RWPE1 (cell line): ENCODE results near the gene NR3C1.

Experiments used
- CTCF ChIA-PET: fragments of 350-600 bp; sonication (Branson Sonifier 250); formaldehyde crosslinking; extraction: SDS; loops from one replicate; lab custom pipeline; 2021; lab: Yijun Ruan, JAX
- POLR2A ChIA-PET: fragments of 400-600 bp; formaldehyde crosslinking; extraction: SDS; loops from one replicate; lab custom pipeline; 2020; ENCODE audit warnings: antibody characterized with exemption; ENCODE audit not compliant: low non-redundant PET; lab: Yijun Ruan, JAX
- DNase-seq: peaks from one replicate; pipeline ENCODE4 v3.0.0; 2012; ENCODE audit warnings: low spot score
- H3K27ac ChIP-seq: fragments of 450-650 bp; 2 replicates; pipeline ENCODE4 v1.5.1; 2017
- TF ChIP-seq, protein P1 (sequence below): fragments of 450-650 bp; conservative IDR thresholded peaks from 2 replicates; pipeline ENCODE4 v1.5.1; 2017; ENCODE audit warnings: low read depth, mild to moderate bottlenecking

NR3C1 gene

DNA sequence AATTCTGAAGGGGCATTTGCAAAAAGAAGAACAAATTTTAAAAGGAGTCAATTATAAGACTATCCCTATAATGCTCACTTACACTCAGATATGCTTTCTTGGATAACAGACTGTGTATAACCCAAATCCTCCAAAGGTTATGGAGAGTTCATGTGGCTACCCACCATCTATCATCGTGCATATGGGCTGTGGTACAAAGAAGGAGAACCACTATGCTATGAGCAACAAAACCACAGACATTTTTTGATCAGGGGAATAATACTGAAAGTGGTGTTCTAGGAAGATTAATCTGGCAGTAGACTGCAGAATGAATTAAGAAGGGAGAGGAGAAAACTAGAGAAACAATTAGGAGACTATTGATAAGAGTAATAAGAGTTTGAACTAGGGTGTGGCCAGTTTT, 16.8 kb downstream of the NR3C1 start:
- no peak for DNase-seq
- CTCF ChIA-PET = no interaction called here
- no peak overlapping the region for H3K27ac ChIP-seq
- POLR2A ChIA-PET = interaction anchor here (0.6 kb wide), 1 partner anchor 151 kb away, joined by 10 read pairs; no protein-coding TSS in a partner anchor
- TF ChIP-seq, protein P1, sequence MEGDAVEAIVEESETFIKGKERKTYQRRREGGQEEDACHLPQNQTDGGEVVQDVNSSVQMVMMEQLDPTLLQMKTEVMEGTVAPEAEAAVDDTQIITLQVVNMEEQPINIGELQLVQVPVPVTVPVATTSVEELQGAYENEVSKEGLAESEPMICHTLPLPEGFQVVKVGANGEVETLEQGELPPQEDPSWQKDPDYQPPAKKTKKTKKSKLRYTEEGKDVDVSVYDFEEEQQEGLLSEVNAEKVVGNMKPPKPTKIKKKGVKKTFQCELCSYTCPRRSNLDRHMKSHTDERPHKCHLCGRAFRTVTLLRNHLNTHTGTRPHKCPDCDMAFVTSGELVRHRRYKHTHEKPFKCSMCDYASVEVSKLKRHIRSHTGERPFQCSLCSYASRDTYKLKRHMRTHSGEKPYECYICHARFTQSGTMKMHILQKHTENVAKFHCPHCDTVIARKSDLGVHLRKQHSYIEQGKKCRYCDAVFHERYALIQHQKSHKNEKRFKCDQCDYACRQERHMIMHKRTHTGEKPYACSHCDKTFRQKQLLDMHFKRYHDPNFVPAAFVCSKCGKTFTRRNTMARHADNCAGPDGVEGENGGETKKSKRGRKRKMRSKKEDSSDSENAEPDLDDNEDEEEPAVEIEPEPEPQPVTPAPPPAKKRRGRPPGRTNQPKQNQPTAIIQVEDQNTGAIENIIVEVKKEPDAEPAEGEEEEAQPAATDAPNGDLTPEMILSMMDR = no peak

DNA sequence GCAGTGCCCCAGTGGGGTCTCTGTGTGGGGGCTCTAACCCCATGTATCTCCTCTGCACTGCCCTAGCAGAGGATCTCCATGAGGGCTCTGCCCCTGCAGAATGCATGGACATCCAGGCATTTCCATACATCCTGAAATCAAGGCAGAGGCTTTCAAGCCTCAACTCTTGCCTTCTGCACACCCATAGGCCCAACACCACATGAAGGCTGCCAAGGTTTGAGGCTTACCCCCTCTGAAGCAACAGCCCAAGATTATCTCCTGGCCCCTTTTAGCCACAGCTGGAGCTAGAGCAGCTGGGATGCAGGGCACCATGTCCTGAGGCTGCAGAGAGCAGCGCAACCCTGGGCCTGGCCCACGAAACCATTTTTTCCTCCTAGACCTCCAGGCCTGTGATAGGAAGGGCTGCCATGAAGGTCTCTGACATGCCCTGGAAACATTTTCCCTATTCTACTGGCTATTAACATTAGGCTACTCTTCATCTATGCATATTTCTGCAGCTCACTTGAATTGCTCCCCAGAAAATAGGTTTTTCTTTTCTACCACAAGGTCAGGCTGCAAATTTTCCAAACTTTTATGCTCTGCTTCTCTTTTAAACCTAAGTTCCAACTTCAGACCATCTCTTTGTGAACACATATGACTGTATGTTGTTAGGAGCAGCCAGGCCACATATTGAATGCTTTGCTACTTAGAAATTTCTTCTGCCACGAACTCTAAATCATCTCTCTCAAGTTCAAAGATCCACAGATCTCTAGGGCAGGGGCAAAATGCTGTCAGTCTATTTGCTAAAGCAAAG, 18.4 kb downstream of the NR3C1 start:
- ChIA-PET CTCF (interaction anchor here (0.6 kb wide), 1 partner anchor 242 kb away, joined by 3 read pairs; no protein-coding TSS in a partner anchor), POLR2A (no interaction called here)
- TF ChIP-seq, protein P1 = no peak
- DNase-seq = no peak
- no peak overlapping the region for H3K27ac ChIP-seq

DNA sequence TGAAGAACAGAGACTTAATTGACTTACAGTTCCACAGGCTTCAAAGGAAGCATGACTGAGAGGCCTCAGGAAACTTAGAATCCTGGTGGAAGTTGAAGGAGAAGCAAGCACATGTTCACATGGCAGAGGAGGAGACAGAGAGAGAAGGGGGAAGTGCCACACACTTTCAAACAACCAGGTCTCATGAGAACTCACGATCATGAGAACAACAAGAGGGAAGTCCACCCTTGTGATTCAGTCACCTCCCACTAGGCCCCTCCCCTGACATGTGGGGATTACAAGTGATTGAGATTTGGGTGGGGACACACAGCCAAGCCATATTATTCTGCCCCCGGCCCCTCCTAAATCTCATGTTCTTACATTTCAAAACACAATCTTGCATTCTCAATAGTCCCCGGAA, 19.5 kb downstream of the NR3C1 start:
- no peak for DNase-seq
- POLR2A ChIA-PET = no interaction called here
- CTCF ChIA-PET = no interaction called here
- TF ChIP-seq, protein P1 = no peak
- H3K27ac ChIP-seq = no peak overlapping the region

DNA sequence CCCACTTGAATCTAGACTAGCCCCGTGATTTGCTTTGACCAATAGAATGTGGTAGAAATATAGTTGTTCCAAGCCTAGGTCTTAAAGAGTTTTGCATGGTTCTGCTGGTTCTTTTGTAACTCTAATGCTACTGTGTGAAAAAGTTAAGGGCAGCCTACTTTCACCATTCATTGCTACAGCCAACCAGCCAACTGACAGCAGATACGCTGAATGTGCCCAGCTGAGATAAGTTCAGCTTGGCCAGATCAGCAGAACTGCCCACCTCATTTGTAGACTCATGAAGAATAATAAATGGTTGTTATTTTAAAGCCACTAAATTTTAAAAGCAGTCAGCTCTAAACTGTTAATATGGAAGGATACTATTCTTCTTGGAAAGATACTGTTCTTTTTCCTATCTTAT, 23.9 kb downstream of the NR3C1 start:
- no peak for DNase-seq
- TF ChIP-seq, protein P1 = no peak
- H3K27ac ChIP-seq = no peak overlapping the region
- POLR2A ChIA-PET = no interaction called here
- CTCF ChIA-PET = interaction anchor here (0.8 kb wide), 1 partner anchor 23 kb away, joined by 3 read pairs; no protein-coding TSS in a partner anchor

DNA sequence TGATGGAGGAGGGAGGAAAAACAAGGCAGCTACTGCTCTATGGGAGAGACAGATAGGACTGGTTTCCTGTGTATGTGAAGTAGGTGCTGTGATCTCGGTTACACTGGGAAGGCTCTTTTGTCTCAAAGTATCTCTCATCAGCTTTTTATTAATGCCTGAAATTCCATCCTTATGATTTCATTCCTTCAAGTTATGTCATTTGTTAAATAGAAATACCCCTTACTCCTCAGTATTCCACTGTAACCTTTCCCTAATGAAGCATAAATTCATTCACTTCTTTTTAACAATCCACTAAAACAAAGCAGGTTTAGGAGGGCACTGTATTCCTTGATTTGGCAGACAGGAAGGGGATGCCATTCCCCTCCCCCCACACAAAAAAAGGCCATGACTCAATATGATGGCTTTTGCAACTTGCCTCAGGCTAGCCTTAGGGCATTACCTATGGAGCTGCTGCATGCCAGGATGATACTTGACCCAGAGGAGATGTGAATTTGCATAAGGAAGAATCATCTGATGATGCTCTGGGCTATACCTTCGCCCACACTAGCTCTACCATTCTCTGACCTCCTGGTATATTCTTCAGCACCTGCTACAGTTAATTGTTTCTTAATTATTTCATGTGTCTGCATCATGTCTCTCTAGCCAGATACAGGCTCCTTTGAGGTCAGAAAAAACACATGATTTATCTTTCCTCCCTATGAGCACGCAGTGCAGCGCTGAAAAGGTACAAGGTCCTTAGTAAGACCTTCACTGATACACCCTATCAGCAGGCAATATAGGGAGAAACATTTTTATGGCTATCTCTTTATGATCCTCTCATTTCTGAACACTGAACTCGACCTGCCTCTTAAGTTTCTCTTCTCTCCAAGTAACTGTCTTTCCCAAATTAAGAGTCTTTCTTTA, 26.3 kb downstream of the NR3C1 start:
- CTCF ChIA-PET = interaction anchor here (0.7 kb wide), 1 partner anchor 418 kb away, joined by 4 read pairs; no protein-coding TSS in a partner anchor
- POLR2A ChIA-PET = no interaction called here
- TF ChIP-seq, protein P1 = no peak
- DNase-seq = peak; percentile 75
- H3K27ac ChIP-seq = no peak overlapping the region

DNA sequence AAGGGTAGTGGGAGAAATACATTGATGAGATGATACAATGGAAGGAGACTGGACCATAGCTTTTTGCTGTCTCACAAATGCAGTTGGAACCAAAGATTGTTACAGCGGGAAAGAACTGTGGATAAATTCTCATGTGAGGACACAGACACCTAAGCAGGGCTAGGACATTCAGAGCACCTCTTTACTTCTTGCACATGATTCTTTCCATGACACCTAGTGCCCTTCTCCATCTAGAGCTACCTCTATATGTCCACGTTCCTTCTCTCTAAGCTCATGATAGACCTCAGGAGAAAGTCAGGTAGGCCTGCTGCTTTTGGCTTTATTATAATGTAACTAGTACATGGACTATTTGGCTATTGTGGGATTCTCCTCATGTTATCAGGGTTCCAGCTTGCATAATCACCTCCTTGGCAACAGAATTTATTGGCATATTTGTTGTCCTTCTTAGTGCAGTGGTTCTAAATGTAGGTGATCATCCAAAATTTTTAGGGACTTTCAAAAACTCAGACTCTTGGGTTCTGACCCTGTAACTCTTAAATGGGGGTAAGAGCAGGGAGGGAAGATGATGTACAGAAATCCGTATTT, 27.2 kb downstream of the NR3C1 start:
- ChIA-PET CTCF (interaction anchor here (0.6 to 0.7 kb wide), 3 partner anchors 14 to 748 kb away, joined by 3 to 4 read pairs (median 3); no protein-coding TSS in a partner anchor), POLR2A (no interaction called here)
- no peak for DNase-seq
- H3K27ac ChIP-seq = no peak overlapping the region
- TF ChIP-seq, protein P1 = no peak
